Activated T-cell treated with anti-CD3 and anti-CD28 coated beads for 24 hours (primary cell): ENCODE measurements around the gene PCNT.

Experiments used
- DNase-seq: peaks from one replicate; pipeline ENCODE4 v3.0.0-alpha.2; 2020; ENCODE audit warnings: low read depth

Gene PCNT

DNA sequence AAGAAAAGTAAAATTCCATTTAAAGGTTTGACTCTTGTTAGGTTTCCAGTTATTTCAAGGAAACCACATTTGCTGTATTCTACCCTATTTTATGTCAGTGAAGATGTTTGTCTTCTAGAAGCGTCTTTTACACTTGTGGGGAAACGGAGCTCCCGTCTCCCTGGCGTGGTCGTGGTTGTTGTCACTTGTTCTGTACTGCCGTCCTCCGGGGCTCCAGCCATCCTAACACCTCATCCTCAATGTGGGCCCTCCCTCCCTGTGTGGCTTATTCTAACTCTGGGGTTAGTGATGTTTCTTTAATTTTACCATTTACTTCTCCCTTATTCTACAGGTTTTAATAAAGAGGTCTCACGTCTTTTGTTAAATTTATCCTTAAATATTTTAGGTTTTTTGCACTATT is 82.0 kb downstream of the PCNT start:
- DNase-seq = no peak

DNA sequence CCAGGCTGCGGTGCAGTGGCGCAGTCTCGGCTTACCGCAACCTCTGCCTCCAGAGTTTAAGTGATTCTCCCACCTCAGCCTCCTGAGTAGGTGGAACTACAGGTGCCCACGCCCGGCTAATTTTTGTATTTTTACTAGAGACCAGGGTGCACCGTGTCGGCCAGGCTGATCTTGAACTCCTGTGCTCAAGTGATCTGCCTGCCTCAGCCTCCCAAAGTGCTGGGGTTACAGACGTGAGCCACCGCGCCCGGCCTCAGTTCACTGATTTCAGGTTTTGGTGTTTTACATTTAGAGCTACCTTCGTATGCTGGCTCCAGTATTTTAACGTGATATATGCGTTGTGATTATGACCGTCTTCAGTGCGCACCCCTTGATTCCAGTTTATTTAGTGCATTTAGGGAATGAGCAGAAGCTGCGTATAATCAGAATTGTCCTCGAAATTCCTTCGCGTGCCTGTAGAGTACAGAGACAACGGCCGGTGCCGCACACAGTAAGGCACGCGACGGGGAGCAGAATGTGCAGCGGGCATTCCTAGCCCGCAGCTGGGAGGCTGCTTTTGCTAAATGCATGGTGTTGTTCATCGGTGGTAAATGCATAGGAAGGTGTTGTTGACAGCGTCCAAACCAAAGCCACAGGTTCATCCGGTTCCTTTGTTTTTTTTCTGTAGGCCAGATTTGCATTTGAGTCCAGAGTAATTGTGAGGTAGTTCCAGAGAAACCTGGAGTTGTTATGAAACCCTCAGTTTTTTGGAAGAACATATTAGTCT is 85.9 kb downstream of the PCNT start:
- no peak for DNase-seq

DNA sequence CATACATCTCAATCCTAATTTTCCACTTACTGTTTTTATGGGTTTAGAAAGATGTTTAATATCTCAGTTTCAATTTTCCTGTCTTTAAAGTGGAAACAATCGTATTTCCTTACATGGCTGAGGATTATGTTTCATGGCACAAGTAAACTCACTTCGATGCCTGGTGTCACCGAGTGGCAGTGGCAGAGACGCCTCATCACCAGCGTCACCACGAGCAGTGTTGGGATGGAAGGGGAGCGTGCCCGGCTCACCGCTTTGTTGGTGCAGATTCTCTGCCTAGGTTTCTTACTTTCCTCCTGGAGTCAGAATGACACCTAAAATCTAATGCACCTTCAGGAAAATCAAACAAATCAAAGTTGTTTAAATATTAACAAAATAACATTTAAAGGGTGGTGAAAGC is 86.6 kb downstream of the PCNT start:
- DNase-seq = no peak

DNA sequence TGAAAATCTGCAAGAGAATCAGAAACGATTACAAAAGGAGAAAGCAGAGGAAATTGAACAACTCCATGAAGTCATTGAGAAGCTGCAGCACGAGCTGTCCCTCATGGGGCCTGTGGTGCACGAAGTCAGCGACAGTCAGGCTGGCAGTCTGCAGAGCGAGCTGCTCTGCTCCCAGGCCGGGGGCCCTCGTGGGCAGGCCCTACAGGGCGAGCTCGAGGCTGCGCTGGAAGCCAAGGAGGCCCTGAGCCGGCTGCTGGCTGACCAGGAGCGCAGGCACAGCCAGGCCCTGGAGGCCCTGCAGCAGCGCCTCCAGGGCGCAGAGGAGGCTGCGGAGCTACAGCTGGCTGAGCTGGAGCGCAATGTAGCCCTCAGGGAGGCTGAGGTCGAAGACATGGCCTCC is 87.3 kb downstream of the PCNT start:
- DNase-seq = no peak

DNA sequence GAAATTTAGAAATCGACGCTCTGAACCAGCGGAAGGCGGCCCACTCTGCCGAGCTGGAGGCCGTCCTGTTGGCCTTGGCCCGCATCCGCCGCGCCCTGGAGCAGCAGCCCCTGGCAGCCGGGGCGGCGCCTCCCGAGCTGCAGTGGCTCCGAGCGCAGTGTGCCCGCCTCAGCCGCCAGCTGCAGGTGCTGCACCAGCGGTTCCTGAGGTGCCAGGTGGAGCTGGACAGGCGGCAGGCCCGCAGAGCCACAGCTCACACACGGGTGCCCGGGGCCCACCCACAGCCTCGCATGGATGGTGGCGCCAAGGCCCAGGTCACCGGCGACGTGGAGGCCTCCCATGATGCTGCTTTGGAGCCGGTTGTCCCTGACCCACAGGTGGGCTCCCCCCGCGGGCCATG is 87.7 kb downstream of the PCNT start:
- DNase-seq = no peak

DNA sequence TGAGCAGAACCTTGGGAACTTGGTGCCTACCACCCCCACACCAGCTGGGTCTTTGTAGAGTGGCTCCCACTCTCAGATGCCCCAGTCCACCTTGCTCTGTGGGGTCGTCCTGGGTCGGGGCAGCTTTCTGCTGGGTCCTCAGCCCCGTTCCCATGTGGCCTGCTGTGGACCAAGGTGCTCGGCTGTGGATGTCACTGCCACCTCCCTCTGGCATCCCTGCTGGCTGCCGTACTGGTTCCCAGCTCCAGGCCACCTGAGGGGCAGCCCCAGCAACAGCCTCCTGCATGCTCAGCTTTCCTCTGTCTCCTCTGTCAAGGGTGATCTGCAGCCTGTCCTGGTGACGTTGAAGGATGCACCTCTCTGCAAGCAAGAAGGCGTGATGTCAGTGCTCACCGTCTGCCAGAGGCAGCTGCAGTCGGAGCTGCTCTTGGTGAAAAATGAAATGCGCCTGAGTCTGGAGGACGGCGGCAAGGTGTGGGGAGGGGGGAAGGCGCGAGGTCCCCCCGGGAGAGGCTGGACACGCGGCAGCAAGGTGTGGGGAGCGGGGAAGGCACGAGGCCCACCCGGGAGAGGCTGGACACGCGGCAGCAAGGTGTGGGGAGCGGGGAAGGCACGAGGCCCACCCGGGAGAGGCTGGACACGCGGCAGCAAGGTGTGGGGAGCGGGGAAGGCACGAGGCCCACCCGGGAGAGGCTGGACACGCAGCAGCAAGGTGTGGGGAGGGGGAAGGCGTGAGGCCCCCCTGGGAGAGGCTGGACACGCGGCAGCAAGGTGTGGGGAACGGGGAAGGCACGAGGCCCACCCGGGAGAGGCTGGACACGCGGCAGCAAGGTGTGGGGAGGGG is 88.8 kb downstream of the PCNT start:
- no peak for DNase-seq

DNA sequence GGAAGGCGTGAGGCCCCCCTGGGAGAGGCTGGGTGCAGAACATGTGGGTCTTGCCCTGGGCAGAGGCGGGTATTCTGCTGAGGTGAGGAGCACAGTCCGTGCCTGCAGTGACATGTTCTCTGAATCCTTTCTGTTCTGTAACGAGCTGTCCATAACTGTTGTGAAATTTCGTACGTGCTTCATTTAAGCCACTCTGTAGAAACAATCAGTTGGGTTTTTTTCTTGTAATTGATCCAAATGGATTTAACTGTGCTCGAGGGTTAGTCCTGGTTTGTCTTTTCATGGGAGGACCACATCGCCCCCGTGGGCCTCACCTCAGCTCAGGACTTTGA is 89.4 kb downstream of the PCNT start:
- no peak for DNase-seq

DNA sequence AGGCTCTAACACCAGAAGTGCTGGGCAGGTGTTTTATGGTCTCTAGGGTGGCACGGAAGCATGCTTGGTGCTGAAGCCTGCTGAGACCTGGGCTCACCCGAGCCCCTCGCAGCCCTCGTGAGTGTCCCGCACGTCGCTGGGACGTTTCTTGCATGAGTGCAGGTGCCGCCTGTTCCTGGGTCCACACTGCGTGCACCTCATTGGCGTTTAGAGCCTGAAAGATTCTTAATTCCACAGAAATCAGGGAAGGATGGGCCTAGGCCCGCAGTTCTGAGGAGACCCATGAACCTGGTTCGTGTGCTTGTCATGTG is 91.0 kb downstream of the PCNT start:
- no peak for DNase-seq

DNA sequence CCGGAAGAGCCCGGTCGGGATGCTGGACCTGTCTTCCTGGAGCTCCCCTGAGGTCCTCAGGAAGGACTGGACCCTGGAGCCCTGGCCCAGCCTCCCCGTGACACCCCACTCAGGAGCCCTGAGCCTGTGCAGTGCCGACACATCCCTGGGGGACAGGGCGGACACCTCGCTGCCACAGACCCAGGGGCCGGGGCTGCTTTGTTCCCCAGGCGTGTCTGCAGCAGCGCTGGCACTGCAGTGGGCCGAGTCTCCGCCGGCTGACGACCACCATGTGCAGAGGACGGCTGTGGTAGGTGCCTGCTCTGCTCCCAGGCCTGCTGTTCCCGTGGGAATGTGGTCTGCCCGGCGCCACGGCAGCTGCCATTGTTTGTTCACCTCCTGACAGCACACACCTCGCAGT is 92.6 kb downstream of the PCNT start:
- no peak for DNase-seq

DNA sequence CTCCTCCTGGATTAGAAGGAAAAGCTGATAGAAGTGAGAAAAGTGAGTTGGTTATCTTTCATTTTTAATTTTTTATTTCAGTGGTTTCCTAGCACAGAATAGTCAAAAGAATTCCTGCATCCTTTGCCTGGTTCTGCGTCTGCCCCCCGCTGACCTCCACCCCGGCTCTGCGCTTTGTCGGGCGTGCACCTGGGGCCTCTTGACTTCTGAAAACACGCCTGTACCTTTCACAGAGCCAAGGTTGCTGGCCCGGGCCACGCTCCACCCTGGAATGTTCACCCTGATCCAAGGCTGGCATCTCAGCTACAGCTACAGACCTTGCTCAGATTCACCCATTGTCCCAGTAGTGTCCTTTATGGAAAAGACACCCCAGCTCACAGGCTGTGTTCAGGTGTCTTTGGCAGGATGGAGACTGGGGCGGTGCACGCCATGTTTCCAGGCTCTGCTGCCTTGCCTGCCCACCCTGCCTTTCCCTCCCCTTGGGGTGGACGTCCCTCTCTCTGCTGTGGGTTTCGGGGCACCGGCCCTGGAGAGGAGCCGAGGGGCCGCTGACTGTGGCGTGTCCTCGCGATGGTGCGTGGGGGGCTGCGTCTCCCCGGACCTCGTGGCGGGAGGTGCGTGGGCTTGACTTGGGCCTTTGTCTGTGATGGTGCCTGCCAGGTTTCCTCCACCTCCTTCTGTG is 94.5 kb downstream of the PCNT start:
- no peak for DNase-seq

DNA sequence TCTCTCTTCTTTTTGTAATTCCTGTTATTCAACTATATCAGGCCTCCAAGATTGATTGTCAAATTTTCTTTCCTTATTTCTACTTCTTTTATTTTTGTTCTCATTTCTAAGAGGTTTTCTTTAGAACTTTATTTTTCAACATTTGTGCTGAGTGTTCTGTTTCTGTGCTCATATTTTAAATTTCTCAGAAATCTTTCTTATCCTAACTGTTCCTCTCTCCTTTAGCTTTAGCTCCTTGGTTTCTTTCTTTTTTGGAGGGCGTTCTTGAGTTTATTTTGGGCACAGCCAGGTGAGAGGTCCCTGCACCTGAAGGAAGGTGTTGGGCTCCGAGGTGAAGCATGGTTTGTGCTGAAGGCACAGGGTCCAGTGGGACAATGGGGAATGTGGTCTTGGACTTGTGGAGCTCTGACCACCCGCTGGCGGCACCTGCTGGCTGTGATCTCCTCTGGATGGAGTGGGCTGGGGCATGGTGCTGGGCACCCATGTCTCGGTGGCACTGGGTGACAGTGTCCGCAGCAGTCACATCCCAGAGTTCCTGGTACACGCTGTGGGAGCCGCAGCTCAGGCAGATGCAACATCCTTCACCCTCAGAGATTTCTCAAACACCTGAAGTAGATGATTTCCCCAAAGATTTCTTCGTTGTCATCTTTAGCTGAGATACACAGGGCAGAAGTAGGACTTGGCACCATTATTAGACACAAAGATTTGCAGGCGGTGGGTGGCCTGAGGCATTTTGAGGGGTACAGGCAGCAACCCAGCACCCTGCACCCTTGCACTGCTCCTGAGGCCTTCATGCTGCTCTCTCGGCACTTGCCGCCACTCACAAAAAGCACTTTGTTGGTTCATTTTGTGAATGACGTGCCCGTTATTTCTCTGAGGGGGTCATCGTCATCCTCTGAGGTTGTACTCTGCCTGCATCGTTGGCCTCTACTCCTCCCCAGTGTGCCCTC is 96.6 kb downstream of the PCNT start:
- no peak for DNase-seq

DNA sequence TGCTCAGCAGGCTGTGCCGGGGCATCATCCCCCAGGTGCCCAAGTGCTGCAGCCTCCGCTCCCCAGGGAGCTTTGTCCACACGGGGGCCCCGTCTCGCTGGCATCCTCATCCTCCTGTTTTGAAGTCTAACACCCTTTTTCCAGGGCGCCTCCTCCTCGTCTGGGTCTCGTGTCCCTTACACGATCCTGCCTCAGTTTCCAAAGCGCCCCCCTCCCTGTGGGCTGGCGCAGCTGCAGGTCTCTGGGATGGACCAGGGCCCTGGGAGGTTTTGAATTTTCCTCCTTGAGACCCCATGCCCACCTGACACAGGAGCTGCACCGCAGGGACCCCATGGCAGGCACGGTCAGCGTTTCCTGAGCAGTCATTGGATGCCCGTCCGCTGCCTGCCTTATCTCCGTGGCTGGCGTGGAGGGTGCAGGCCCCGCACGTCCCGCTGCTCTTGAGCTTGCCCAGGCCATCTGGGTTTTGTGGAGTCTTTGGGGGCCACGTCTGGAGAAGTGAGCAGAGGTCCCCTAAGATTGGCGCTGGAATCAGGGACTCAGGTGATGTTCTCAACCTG is 97.3 kb downstream of the PCNT start:
- no peak for DNase-seq

DNA sequence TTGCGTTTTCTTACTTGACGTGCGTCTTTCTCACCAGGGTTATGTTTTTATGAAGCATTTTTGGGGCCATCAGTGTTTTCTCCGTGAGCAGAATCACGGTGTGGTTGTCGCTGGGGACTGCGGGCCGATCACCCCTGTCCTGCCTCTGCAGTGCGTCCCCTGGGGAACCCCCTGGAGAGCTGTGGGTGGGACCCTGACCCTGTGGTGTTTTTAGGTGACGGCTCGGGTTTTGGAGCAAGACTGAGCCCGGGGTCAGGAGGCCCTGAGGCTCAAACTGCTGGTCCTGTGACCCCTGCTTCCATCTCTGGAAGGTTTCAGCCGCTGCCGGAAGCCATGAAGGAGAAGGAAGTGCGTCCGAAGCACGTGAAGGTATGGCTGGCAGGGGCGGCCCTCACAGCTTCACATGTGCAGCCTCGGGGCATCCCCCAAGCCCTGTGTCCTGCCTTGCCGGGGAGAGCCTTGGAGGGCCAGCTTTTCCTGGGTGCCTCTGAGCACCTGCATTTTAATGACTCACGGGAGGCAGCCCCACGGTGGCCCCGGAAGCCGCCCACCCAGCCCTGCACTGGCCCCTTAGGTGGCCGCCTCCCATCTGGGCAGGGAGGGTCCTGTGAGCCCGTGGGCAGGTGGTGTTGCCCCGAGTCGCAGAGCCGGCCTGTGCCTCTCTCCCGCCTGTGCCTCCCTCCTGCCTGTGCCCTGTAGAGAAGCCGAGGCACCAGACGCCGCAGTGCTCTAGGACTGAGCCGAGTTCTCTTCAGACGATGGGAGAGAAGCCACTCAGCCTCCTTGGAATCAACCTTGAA is 98.0 kb downstream of the PCNT start:
- no peak for DNase-seq

DNA sequence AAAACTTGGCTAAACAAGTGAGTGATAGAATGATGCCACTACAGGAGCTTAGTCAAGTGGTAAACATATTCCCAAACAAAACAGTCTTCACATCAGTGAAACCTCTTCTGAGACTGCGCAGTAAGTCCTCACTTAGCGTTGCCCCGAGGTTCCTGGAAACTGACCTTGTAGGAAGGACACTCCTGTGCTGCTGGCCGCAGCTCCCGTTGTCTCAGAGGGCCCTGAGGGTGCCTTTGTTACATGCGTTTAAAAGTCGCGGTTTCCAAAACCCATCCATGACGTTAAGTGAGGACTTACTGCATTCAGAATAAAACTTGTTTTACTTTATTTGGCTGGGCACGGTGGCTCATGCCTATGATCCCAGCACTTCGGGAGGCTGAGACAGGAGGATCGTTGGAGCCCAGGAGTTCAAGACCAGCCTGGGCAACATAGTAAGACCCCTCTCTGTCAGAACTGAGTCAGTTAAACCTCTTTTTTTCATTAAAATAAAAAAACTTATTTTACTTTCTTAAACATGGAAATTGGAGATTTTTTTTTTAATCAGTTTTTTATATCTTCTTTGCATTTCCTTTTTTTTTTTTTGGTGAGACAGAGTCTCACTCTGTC is 98.8 kb downstream of the PCNT start:
- no peak for DNase-seq

DNA sequence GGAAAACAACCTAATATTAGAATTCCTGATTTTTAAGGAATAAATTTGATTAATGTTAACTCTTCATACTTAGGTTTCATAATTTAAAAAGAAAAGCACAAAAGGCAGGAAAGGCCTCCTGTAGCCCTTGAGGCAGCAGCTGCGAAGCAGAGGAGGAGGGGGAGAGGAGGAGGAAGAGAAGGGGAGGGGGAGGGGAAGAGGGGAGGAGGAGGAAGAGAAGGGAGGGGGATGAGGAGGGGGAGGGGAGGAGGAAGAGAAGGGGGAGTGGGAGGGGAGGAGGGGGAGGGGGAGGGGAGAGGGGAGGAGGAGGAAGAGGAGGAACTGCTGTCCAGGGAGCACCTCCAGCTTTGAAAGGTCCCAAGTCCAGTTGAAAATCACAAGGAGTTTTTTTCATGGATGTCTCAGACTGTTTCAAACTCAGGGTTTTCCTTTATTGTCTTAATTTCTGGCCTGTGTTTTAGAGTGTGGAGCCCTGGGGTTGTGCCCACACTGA is 99.6 kb downstream of the PCNT start:
- DNase-seq = no peak

DNA sequence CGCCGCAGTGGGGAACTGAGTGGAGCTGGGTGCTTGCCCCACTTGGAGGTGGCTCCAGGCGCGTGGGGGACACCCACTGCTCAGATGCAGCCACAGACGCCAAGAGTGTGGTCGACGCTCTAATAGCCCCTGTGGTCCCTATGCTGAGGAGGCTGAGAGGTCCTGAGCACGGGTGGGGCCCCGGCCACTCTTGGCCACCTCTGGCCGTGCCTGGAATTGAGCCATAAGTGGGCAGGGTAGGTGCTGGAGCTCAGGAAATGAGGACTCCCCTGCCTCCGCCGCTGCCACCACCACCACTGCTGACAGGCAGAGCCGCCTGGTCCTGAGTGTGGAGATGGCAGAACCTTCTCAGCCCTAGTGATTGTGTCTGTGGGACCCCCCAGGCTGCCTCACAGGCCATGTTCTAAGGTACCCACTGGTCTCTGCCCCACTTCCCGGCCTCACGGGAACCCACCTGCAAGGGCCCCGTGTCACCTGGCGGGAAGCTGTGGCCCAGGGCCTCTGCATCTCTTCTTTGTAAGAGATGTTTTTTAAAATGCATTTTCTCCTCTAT is 100.2 kb downstream of the PCNT start:
- DNase-seq = no peak

DNA sequence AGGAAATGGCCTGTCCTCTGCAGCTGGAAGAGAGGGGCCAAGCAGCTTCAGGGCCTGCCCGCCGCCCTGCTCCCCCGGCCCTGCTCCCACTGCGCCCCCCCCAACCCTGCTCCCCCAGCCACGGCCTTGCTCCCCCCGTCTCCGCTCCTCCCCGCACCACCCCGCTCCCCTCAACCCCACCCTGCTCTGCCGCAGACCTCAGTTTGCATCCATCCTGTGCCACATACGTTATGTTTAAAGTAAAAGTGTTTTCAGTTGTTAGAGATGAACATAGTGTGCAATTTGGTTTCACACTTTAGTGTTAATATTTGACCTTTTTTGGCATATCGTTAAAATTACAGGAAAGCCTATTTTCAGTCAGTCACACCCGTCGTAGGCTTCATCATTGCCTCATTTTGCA is 100.7 kb downstream of the PCNT start:
- DNase-seq = no peak

DNA sequence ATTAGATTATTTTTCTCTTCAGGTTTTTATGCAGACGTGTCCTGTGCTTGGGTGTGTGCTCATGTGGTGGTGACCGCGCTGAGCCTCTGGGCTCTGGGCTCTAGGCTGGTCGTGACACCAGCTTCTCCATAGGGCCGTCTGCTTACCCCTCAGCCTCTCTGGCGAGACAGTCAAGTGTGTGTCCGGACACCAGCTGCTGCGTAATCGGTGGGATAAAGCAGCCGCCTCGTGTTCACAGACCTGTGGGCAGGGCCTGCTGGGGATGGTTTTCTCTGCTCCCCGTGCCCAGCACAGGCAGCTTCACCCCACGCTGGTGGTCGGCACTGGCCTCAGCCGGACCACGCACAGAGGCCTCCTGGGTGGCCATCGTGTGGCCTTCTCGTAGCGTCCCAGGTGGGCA is 101.1 kb downstream of the PCNT start:
- no peak for DNase-seq

DNA sequence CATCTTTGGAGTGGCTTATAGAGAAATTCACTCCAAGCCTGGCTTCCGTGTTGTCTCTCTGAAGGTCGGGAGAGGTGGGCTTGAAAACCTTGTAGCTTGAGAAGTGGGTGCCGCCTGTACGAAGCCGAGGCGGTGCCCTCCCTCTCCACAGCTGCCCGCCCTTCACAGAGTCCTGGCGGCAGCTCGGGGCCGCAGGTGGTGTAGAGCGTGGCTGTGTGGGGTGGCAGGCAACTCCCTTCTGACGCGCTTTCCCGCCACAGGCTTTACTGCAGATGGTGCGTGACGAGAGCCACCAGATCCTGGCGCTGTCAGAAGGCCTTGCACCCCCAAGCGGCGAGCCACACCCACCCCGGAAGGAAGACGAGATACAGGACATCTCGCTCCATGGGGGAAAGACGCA is 101.6 kb downstream of the PCNT start:
- peak; percentile 37 for DNase-seq
